Medulla oblongata (tissue), 1 donor: ENCODE results near the gene C21orf91.
A peak's percentile ranks its signal among the peaks of the same experiment; 100 is the strongest.

Source experiments
- DNase-seq: peaks from one replicate; pipeline ENCODE4 v3.0.0-alpha.2; 2015; ENCODE audit errors: extremely low spot score

Gene C21orf91

DNA sequence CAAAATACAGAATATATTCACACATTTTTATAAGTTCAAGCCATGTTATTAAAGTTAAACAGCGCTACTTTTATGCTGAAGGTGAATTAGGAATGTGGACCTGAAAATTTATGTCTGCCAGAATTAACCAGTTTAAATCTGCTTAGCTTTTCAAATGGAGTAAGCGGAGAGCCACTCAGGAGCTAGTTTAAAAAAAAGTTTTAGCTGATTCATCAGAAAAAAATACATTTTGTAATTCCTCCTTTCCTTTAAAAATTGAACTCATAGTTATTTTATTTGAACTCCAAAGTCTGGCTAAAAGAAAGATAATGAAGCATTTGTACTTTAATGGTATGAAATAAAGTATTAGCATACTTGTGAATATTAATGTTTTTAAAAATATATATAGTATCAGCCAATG lies 21.2 kb downstream of the C21orf91 start:
- no peak for DNase-seq

- DNase-seq = no peak
Measured at GRCh38 chr21:17796503-17796902, 22.7 kb downstream of the C21orf91 start.

GRCh38 chr21:17796037-17796403 lies 23.1 kb downstream of the C21orf91 start:
- DNase-seq = no peak

GRCh38 chr21:17795146-17796036 lies 23.8 kb downstream of the C21orf91 start:
- no peak for DNase-seq

- no peak for DNase-seq
Measured at GRCh38 chr21:17794518-17795145, 24.5 kb downstream of the C21orf91 start.

DNA sequence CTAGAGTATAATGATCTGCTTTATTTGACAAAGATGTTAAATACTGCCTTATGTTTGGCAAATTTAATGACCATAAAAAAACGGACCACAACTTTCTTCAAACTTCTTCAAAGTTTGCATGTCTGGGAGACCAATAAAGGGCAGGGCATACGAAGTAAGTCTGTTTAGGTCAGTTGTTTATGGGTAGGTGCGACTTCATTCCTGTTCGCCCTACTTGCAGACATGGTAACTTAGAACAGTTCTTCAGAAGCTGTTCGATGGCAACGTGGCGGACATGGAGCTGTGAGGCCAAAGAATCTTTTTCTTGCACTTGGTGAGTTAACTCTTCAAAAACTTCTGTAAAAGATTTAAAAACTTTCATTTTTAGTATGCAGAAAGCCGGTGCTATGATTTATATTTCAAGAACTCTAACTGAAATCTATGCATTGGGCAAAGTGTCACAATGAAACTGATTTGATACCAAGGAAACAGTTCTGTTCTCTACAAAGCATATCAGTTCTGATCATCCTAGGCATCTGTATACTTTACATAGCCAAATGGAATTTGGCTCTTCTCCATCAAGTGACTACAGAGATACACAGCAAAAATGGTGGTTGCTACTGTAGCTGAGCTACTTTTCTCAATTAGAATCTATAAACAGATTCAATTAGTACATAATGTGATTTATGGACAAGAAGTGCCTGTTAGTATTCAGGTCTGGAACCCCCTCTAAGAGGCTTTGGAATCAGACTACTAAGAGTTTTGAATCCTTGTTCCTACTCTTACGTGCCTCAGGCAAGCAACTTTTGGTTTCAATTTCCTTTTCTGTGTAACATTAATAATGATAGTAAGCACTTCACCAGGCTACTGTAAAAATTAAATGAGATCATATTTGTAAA lies 25.7 kb downstream of the C21orf91 start:
- no peak for DNase-seq

GRCh38 chr21:17789656-17790055 lies 29.5 kb downstream of the C21orf91 start:
- DNase-seq = no peak

DNA sequence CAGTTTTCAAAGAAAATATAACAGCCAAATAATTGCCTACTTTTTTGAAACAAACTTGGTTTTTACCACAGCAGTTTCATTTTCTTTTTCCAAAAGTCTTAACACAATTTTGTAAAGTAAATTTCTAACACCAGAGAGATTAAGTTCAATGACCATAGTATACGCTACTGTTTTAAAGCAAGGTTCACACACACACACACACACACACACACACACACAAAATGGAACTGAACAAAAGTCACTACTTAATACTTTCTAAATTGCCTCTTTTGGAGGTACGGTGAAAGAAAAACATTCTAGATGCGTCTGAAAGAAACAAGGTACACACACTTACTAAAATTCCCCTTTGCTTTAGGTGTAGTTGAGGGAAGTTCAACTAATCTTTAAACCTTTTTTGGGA lies 30.1 kb downstream of the C21orf91 start:
- DNase-seq = no peak

GRCh38 chr21:17786851-17787181 lies 32.3 kb downstream of the C21orf91 start:
- no peak for DNase-seq

DNA sequence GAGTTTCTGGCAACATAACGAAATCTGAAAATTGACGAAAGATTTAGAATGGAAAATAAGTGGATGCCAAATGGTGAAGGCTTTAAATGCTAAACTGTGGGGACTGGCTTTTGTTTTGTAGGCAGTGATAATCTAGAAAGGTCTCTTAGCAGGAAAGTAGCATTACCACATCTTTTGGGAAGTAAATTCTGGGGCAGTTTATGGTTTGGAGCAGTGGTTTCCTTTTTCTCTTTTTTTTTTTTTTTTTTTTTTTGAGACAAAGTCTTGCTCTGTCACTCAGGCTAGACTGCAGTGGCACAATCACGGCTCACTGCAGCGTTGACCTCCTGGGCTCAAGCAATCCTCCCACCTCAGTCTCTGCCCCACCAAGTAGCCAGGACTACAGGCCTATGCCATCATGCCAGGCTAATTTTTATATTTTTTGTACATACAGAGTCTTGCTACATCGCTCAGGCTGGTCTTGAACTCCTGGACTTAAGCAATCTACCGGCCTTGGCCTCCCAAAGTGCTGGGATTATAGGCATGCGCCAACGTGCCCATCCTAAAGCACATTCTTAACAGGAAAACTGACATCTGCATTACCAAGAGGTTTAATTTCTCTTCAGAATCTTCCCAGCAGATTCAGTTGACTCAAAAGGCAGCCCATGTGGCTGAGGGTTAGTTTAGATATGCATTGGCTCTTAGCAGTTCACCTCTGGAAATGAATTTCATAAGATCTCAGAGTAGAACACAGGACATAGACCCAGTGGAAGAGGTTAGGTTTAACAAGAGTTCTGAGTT lies 32.9 kb downstream of the C21orf91 start:
- DNase-seq = no peak

DNA sequence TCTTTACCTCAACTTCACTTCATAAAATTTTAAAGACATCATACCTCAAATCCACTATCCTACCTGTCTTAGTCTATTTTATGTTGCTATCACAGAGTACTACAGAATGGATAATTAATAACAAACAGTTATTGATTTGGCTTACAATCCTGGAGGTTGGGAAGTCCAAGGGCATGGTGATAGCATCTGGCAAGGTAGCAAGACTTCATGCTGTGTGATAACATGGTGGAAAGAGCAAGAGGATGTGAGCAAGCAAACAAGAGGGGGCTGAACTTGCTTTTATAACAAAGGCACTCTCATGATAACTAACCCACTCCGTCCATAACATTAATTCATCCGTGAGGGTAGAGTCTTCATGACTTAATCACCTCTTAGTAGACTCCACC lies 33.8 kb downstream of the C21orf91 start:
- no peak for DNase-seq

DNA sequence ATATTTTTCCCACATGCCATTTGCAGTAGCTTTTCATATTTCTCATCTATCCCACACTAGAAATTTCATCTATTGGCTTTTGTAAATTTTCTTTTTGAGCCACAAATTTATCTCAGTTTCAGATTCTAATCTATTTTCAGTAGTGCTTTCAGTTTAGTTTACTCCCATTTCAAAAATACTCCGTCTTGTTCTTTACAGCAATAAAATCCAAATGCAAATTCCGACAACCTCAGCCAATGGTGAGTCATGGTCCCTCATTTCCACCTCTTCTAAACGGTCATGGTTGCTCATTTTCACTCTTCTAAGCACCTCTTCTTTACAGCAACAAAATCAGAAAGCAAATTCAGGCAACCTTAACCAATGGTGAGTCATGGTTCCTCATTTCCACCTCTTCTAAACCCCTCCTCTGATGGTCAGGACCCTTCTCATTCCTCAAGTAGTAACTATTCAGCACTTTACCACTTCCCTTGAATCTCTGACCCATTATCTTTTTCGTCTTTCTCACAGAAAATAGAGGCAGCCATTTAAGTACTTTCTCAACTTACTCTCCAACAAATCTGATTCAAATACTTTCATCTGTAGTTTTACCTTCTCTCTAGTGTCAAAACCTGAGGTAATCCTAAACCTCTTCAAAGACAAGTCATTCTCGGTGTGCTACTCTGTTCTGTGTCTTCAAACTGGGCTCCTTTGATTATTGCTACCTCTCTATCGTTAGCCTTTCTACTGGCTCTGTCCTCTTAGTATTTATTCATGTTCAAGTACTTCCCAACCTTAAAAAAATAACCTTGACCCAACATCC lies 34.4 kb downstream of the C21orf91 start:
- no peak for DNase-seq

DNA sequence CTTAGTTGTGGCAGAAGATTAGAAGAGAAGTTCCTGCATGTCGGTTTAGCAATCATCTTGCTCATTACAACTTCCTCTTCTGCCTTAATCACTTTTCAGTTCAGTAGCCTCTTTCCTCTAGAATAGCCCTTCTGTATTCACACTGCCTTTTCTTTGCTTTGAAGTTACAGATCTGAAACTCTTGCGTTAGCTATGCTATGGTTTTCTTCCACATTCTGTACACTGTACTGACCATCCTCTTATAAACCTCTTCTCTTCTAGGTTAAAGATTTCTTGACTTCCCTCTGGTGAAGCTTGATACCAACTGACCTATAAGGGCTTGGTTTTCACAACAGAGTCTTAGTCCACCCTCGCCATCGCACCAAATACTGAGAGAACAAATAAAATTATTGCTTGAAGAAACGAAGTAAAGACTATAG lies 35.0 kb downstream of the C21orf91 start:
- DNase-seq = peak; percentile 49

GRCh38 chr21:17783481-17784179 lies 35.5 kb downstream of the C21orf91 start:
- DNase-seq = no peak

GRCh38 chr21:17783003-17783402 lies 36.2 kb downstream of the C21orf91 start:
- DNase-seq = no peak

GRCh38 chr21:17782051-17782450 lies 37.1 kb downstream of the C21orf91 start:
- DNase-seq = no peak

DNA sequence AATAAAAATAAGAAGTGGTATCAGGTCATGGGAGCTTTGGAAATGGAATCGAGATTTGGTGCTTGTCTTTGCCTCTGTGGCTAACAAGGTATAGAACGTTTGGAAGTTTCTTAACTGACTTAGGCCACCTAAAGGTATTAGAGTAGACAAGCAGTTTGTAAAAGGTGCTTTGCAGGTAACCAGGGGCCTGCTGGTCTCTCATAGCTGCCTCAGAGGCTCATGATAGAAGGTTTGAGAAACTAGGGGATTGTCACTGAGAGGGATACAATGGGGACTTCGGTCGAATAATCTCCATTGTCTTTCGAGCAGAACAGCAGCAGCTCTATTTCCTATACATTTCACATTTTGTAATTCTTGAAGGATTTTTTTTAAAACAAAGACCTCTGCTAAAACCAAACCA lies 37.6 kb downstream of the C21orf91 start:
- no peak for DNase-seq

- DNase-seq = no peak
Measured at GRCh38 chr21:17780539-17780938, 38.6 kb downstream of the C21orf91 start.

DNA sequence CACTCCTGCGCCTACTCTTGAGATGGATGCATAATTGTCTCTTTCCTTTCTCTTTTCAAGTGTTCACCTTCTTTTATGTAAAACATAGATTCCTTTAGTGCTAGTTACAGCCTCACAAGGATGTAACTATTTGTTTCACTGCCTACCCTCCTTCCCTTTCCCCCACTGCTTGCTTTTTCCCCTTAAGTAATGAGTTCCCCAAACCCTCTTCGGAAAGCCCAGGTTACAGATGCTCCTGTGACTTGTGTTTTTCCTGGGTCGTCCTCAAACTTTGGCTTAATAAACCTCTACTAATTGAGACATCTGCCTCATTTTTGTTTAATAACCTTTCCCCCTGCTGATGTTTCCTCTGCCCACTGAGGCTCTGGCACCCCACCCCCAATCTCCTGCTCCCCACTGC lies 39.2 kb downstream of the C21orf91 start:
- no peak for DNase-seq

DNA sequence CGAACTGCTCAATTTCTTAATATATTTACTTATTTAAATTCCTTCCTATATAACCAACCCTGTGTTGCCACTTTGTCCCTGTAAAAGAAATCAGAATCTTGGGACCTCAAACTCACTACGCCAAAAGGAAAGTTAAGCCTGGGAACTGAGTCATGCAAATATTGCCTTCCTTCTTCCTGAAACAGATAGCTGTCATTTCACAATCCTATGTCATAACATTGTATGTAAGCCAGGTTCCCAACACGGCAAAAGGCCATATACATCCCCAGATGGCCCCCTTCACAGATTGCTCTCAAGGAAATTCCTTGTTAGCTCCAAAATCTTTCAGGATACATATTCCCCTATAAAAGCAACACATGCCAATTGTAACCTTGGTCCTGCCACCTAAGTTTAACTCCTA lies 39.7 kb downstream of the C21orf91 start:
- DNase-seq = no peak
